Prostate gland (tissue), 2 donors: Measurements from ENCODE around the gene STAT4. TPM values are rescaled to one million over a fixed set of nuclear protein-coding genes. Genes with fewer than 3 reads are reported as not detected.
A peak's percentile ranks its signal among the peaks of the same experiment; 100 is the strongest.

Source experiments
- DNase-seq: peaks from one replicate; pipeline ENCODE4 v3.0.0-alpha.2; 2019; ENCODE audit warnings: low spot score
- H3K27ac ChIP-seq, 2 donors: fragments of 200-600 bp; sonication (generic); 2 replicates each; pipeline ENCODE4 v1.5.1; 2017 to 2019
- H3K27me3 ChIP-seq: fragments of 200-600 bp; sonication (generic); replicated peaks from 2 replicates; pipeline ENCODE4 v1.5.1; 2019; ENCODE audit not compliant: insufficient read depth
- H3K36me3 ChIP-seq, 2 donors: fragments of 200-600 bp; sonication (generic); 1 replicate in 1 of 2; 2 replicates in 1 of 2; pipeline versions ENCODE4 v1.5.1 to v1.8.1; 2017 to 2019
- H3K4me1 ChIP-seq: fragments of 200-600 bp; sonication (generic); replicated peaks from 2 replicates; pipeline ENCODE4 v1.5.1; 2019
- H3K4me3 ChIP-seq, 2 donors: fragments of 200-600 bp; sonication (generic); 2 replicates each; pipeline ENCODE4 v1.5.1; 2017 to 2019
- H3K9me3 ChIP-seq: fragments of 200-600 bp; sonication (generic); 2 replicates; pipeline ENCODE4 v1.5.1; 2017
- POLR2A ChIP-seq: fragments of 450-650 bp; IDR thresholded peaks from one replicate; pipeline ENCODE4 v1.6.1; 2016; ENCODE audit warnings: antibody characterized with exemption, mild to moderate bottlenecking
- POLR2AphosphoS5 ChIP-seq: sonication (generic); formaldehyde crosslinking; IDR thresholded peaks from one replicate; pipeline ENCODE4 v1.6.1; 2017; ENCODE audit warnings: antibody characterized with exemption
- WGBS: methylation state at CpG from one replicate; pipeline ENCODE4 v1.1.5; 2018; 5-methylcytosine and 5-hydroxymethylcytosine counted together
- intact Hi-C: fragments of 100-400 bp; cut with DNase I; formaldehyde crosslinking; loops from one replicate; pipeline ENCODE4 v1.14.2; 2022
- total RNA-seq, 2 donors: library from RNA; depleted of rRNA; stranded (reverse); fragments of >200 nt; gene quantifications; one replicate each; pipeline ENCODE4 v1.1.0, GENCODE V29; 2016
- TF ChIP-seq, protein P1 (sequence below), 4 experiments: fragments of 200-600 bp in 2 of 4; fragments of 450-650 bp in 2 of 4; sonication (generic) in 2 of 4; IDR thresholded peaks; 1 replicate in 3 of 4; 2 replicates in 1 of 4; pipeline ENCODE4 v1.5.1; 2016 to 2019; ENCODE audit warnings: antibody characterized with exemption in 4 of 4, mild to moderate bottlenecking in 2 of 4, moderate library complexity in 2 of 4

STAT4 gene
- total RNA-seq, 2 donors from 2014 or later, result 0.41 to 8.8 TPM

GRCh38 chr2:191158193-191158592 is 7.4 kb upstream of the STAT4 start:
- no peaks in the 10 kb centered on the region for H3K9me3 ChIP-seq
- H3K36me3 ChIP-seq, result no peaks in the 10 kb centered on the region
- H3K27me3 ChIP-seq, result no peaks in the 10 kb centered on the region
- whole genome bisulfite sequencing, result 37% methylated on average over 2 of the region's 2 CpGs
- no peaks in the 10 kb centered on the region for H3K4me1 ChIP-seq
- no peak for TF ChIP-seq POLR2A
- TF ChIP-seq, protein P1, sequence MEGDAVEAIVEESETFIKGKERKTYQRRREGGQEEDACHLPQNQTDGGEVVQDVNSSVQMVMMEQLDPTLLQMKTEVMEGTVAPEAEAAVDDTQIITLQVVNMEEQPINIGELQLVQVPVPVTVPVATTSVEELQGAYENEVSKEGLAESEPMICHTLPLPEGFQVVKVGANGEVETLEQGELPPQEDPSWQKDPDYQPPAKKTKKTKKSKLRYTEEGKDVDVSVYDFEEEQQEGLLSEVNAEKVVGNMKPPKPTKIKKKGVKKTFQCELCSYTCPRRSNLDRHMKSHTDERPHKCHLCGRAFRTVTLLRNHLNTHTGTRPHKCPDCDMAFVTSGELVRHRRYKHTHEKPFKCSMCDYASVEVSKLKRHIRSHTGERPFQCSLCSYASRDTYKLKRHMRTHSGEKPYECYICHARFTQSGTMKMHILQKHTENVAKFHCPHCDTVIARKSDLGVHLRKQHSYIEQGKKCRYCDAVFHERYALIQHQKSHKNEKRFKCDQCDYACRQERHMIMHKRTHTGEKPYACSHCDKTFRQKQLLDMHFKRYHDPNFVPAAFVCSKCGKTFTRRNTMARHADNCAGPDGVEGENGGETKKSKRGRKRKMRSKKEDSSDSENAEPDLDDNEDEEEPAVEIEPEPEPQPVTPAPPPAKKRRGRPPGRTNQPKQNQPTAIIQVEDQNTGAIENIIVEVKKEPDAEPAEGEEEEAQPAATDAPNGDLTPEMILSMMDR (IDR thresholded peaks at IDR 0.05), result no peak
- no peak for TF ChIP-seq POLR2AphosphoS5
- intact Hi-C loops, result no loop called here
- no peak for DNase-seq
- no peak overlapping the region for H3K27ac ChIP-seq
- no peak overlapping the region for H3K4me3 ChIP-seq

DNA sequence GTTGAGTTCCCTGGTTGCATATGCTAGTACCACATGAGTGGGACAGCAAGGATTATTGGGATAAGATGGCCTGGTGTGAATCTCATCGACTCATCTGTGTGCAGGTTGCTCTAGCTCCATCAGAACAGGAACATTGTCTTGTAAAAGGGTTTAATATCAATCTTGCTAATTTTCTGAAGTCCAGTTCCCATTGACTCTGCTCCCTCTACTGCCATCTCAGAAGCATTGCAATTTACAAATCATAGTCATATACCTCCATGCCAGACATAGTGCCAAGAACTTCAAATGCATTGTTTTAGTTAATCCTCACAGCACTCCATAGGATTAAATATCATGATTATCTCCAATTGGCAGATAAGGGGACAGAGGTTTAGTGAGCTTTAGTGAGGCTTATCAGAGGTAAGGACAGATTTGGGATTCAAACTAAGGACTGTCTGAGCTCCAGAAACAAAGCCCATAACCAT is 4.8 kb upstream of the STAT4 start:
- 25% methylated on average over 1 of the region's 1 CpG for WGBS
- no peaks in the 10 kb centered on the region for H3K9me3 ChIP-seq
- TF ChIP-seq POLR2AphosphoS5 (no peak), POLR2A (no peak)
- TF ChIP-seq, protein P1 (IDR thresholded peaks at IDR 0.05), result peak in 3 of 4 experiments; percentile 24 to 59 (median 54)
- no peaks in the 10 kb centered on the region for H3K36me3 ChIP-seq
- no peaks in the 10 kb centered on the region for H3K27me3 ChIP-seq
- H3K27ac ChIP-seq, result no peak overlapping the region
- intact Hi-C loops, result no loop called here
- no peaks in the 10 kb centered on the region for H3K4me1 ChIP-seq
- no peak overlapping the region for H3K4me3 ChIP-seq
- DNase-seq, result no peak

GRCh38 chr2:191153716-191154115 is 2.9 kb upstream of the STAT4 start:
- no peaks in the 10 kb centered on the region for H3K27me3 ChIP-seq
- WGBS, result 93% methylated on average over 2 of the region's 2 CpGs
- no peaks in the 10 kb centered on the region for H3K36me3 ChIP-seq
- no peaks in the 10 kb centered on the region for H3K9me3 ChIP-seq
- H3K4me1 ChIP-seq, result no peaks in the 10 kb centered on the region
- intact Hi-C loops, result loop anchor here (5.0 kb wide), 1 partner anchor 101 kb away; no protein-coding TSS in a partner anchor
- no peak overlapping the region for H3K27ac ChIP-seq
- DNase-seq, result no peak
- H3K4me3 ChIP-seq, result no peak overlapping the region
- TF ChIP-seq, protein P1 (IDR thresholded peaks at IDR 0.05), result no peak
- no peak for TF ChIP-seq POLR2A
- no peak for TF ChIP-seq POLR2AphosphoS5

DNA sequence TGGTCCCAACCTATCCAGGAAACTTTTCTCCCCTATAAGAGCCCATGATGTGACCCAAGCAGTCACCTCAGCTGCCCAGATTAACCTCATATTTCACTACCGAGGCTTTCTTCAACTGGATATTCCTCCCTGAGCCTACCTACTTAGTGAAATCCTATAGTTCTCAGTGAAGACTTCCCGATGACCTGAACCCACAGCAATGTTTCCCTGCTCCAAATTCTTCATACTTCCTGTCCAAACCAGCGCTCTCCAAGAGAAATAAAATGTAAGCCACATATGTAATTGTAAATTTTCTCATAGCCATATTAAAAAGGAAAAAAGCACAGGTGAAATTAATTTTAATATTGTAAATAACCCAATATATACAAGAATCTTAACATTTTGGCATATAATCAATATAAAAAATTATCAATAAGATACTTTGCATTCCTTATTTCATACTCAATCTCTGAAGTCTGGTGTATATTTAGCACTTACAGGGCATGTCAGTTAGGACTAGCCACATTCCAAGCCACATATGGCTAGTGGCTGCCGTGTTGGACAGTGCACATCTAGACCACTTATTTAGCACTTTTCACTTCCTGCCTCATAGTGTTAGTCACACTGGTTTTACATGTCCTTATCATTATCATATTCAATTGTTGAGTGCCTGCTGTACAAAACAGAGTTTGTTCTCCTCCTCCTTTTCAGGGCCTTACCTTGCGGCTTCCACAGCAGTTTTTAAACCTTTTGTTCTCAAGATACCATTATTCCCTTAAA is 1.9 kb upstream of the STAT4 start:
- H3K36me3 ChIP-seq, result no peaks in the 10 kb centered on the region
- intact Hi-C loops, result loop anchor here (5.0 kb wide), 1 partner anchor 100 kb away; no protein-coding TSS in a partner anchor
- 84% methylated on average over 5 of the region's 5 CpGs for WGBS

More for the DNA sequence above, 1.9 kb upstream of the STAT4 start:
- no peak for DNase-seq
- H3K27me3 ChIP-seq, result no peaks in the 10 kb centered on the region
- H3K9me3 ChIP-seq, result no peaks in the 10 kb centered on the region
- no peaks in the 10 kb centered on the region for H3K4me1 ChIP-seq
- TF ChIP-seq POLR2AphosphoS5 (no peak), POLR2A (no peak)
- TF ChIP-seq, protein P1 (IDR thresholded peaks at IDR 0.05), result no peak
- H3K27ac ChIP-seq, result no peak overlapping the region
- H3K4me3 ChIP-seq, result no peak overlapping the region
